Measurements from ENCODE around the gene PRDM15. TPM values are rescaled to one million over a fixed set of nuclear protein-coding genes. Genes with fewer than 3 reads are reported as not detected.

PRDM15 gene
- total RNA-seq, 4 donors from 2014 or later = 4.7 to 9.2 (median 5.4) TPM

- no peaks in the 10 kb centered on the region for H3K27me3 ChIP-seq
- H3K4me1 ChIP-seq = peaks cover 5 to 40% (median 15%) of the 10 kb centered on the region in 3 donors
- H3K9me3 ChIP-seq = no peaks in the 10 kb centered on the region
- DNase-seq = no peak
- H3K27ac ChIP-seq = no peak overlapping the region
- no peak overlapping the region for H3K4me3 ChIP-seq
- intact Hi-C loops (cut with DNase I) = no loop called here
- 58 to 66% methylated on average over 7 of the region's 7 CpGs for WGBS, 2 donors
- peaks cover 0 to 38% (median 16%) of the 10 kb centered on the region in 3 donors for H3K36me3 ChIP-seq
- TF ChIP-seq POLR2A (IDR thresholded peaks at IDR 0.05) (no peak), CTCF (IDR thresholded peaks at IDR 0.05) (no peak)
Observed at GRCh38 chr21:41921021-41921420, 41.9 kb upstream of the PRDM15 start.

- Histone ChIP-seq H3K27me3 (no peaks in the 10 kb centered on the region), H3K27ac (no peak overlapping the region), H3K36me3 (peaks cover 0 to 44% (median 16%) of the 10 kb centered on the region in 3 donors), H3K4me3 (no peak overlapping the region), H3K4me1 (peaks cover 1 to 34% (median 10%) of the 10 kb centered on the region in 3 donors), H3K9me3 (no peaks in the 10 kb centered on the region)
- intact Hi-C loops (cut with DNase I) = no loop called here
- DNase-seq = no peak
- WGBS, 2 donors = 87 to 92% methylated on average over 5 of the region's 5 CpGs
- TF ChIP-seq CTCF (IDR thresholded peaks at IDR 0.05) (no peak), POLR2A (IDR thresholded peaks at IDR 0.05) (no peak)
Observed at GRCh38 chr21:41920476-41920875, 41.3 kb upstream of the PRDM15 start.

DNA sequence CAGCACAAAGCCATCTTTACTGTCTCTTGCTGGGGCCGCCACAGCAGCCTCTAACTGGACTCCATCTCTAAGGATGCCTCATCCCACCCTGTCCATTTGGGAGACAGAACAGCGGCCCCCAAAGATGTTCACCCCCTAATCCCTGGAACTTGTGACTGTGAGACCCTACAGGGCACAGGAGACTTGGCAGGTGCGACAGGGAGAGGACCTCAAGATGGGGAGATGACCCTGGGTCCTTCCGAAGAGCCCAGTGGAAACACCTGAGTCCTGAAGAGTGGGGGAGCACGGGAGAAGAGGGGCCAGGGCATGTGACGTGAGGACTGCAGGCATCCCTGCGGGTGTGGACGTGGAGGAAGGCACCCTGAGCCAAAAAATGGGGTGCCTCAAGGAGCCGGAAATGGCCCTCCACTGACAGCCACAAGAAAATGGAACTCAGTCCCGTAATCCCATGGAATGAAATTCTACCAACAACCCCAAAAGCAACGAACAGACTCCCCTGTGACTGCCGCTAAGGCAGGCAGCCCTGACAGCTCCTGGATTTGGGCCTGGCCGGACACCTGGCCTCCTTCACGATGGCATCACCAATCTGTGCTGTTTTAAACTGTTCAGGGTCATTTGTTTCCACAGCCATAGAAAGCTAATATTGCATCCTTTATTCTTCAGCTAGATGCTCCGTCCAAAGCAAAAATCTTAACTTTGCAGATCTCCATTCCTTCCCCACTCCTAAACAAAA, 40.7 kb upstream of the PRDM15 start:
- DNase-seq = no peak
- Histone ChIP-seq H3K27me3 (no peaks in the 10 kb centered on the region), H3K4me1 (peaks cover 0 to 28% (median 4%) of the 10 kb centered on the region in 3 donors), H3K27ac (no peak overlapping the region), H3K4me3 (no peak overlapping the region), H3K36me3 (peaks cover 0 to 50% (median 16%) of the 10 kb centered on the region in 3 donors), H3K9me3 (no peaks in the 10 kb centered on the region)
- TF ChIP-seq POLR2A (IDR thresholded peaks at IDR 0.05) (no peak), CTCF (IDR thresholded peaks at IDR 0.05) (no peak)
- intact Hi-C loops (cut with DNase I) = no loop called here
- 92 to 95% methylated on average over 13 of the region's 15 CpGs for WGBS, 2 donors

DNA sequence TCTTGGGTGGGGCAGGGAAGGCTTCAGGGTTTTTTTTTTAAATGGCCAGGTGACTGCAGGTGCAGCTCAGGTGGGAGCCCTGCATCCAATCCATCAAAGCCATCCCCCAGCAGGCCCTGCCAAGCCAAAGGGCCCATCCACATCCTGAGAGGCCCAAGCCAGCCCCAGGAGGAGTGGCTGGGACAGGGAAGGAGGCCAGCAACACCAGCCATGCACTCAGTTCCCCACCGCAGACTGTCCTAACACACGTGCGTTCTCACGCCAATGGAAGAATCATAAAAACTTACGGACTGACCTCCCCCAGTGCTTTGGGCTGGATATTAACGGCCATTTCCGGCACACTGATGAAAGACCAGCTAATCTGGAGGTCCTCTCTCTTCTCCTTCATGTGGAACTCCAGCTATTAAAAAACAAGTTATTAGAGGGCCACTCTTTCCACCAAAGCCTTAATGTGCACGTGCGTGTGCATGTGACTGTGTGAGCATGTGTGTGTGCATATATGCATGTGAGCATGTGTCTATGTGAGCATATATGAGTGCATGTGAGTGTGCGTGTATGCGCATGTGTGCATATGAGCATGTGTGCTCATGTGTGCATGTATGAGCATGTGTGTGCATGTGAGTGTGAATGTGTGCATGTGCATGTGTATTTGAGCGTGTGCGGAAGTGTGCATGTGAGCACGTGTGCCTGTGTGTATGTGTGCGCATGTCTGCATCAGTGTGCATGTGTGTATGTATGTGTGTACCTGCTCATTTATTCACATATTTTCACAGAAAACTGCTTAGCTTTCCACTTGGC, 39.6 kb upstream of the PRDM15 start:
- TF ChIP-seq CTCF (IDR thresholded peaks at IDR 0.05) (no peak), POLR2A (IDR thresholded peaks at IDR 0.05) (no peak)
- DNase-seq = no peak
- Histone ChIP-seq H3K27ac (no peak overlapping the region), H3K27me3 (no peaks in the 10 kb centered on the region), H3K36me3 (peaks cover 0 to 61% (median 23%) of the 10 kb centered on the region in 3 donors), H3K4me3 (no peak overlapping the region), H3K4me1 (peaks cover 0 to 18% (median 3%) of the 10 kb centered on the region in 3 donors), H3K9me3 (no peaks in the 10 kb centered on the region)
- WGBS, 2 donors = 95 to 96% methylated on average over 15 of the region's 15 CpGs
- intact Hi-C loops (cut with DNase I) = no loop called here

GRCh38 chr21:41917531-41917930, 38.4 kb upstream of the PRDM15 start:
- H3K4me1 ChIP-seq = peaks cover 0 to 8% (median 0%) of the 10 kb centered on the region in 3 donors
- H3K27me3 ChIP-seq = no peaks in the 10 kb centered on the region
- intact Hi-C loops (cut with DNase I) = no loop called here
- H3K27ac ChIP-seq = no peak overlapping the region
- DNase-seq = no peak
- H3K4me3 ChIP-seq = no peak overlapping the region
- WGBS, 2 donors = 95 to 96% methylated on average over 4 of the region's 4 CpGs
- H3K9me3 ChIP-seq = no peaks in the 10 kb centered on the region
- H3K36me3 ChIP-seq = peaks cover 0 to 73% (median 23%) of the 10 kb centered on the region in 3 donors
- no peak for TF ChIP-seq CTCF (IDR thresholded peaks at IDR 0.05)
- TF ChIP-seq POLR2A (IDR thresholded peaks at IDR 0.05) = no peak

All from esophagus squamous epithelium (tissue), 5 donors.